ENCODE measurements around the gene PARN. TPM values are rescaled to one million over a fixed set of nuclear protein-coding genes. Genes with fewer than 3 reads are reported as not detected.
A peak's percentile ranks its signal among the peaks of the same experiment; 100 is the strongest.

Gene PARN
- polyA plus RNA-seq, 1 donor: 16.3 TPM

DNA sequence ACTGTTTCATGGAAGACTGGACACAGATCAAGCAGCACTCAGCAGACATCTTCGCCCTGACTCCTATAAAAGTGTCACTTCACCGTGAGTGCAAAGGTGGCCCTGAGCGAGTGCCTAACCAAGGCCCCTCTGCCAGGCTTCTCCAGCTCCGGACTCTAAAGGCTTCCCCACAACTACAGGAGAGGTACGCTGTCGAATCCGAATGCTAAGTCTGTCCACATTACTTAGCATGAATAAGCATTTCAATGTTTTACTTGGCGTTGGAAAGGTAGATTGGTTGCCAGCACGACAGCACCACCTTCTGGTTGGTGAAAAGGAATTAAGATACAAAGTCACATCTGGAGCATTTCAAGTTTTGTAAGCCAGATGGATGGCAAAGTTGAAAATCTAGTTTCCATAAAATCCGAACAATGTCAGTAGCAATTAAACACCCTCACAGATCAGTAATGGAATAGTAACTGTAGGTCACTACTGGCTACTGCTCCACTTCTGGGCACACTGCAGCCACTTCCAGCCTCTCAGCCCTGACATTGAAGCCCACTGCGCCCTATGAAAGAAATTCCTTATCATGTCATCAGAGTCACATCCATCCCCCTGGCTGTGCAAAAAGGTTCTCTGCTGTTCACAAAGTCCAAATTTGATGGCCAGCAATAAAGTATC is 100.9 kb downstream of the PARN start:
- DNase-seq: peak; percentile 88

DNA sequence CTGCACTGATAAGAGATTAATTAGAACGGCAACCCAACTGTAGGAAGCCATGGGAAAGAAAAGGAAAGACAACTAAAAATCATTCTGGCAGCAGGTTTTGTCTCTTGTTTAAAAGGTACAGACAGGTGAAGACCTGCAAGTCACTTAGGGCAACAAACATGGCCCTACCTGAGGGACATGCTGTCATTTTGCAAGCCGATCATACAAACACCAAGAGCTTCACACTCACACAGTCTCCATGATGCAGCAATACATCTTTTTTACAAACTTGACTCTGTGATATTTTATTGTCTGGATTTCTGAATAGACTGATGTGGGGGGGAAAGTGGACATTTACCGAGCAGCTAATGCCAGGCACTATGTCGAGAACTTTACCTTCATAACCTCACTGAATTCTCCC is 101.8 kb downstream of the PARN start:
- no peak for DNase-seq

DNA sequence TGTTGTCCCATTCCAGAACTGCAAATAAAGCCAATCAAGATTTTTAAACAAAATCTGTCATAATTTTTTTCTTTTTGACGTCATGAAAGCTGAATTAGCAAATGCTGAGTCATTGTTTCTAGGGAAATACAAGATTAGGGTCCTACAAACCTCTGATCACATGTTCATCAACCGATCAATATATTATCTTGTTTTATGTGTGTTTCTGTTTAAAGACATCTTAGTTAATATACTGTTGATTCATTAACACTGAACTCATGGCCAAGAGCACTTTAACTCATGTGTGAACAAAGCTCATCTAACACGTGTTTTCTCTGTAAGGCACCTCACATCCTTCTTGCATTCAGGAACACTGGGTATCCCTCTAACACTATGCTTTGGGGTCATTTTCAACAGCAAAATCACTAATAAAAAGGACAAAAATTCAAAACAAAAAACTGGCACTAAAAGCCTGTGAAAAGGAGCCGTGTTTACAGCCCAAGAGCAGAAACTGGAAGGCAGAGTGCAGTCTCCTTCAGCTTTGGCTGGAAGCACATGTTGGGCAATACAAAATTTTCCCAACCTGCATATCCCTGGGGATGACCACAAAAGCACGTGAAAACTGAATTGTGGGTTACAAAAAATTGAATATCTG is 102.5 kb downstream of the PARN start:
- no peak for DNase-seq

DNA sequence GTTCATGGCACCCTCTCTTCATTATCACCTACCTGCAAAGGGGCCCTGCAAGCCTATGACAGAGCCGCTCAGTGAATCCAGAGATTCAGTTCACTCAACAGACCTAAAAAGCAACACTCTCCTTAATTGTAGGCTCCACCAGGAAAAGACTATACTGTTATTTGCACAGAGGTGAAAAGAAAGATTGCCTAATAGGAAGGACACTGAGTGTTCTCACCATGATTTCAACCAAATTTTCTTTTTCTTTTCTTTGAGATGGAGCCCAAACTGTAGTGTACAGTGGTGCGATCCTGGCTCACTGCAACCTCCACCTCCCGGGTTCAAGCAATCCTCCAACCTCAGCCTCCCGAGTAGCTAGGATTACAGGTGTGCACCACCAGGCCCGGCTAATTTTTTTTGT is 104.5 kb downstream of the PARN start:
- no peak for DNase-seq

DNA sequence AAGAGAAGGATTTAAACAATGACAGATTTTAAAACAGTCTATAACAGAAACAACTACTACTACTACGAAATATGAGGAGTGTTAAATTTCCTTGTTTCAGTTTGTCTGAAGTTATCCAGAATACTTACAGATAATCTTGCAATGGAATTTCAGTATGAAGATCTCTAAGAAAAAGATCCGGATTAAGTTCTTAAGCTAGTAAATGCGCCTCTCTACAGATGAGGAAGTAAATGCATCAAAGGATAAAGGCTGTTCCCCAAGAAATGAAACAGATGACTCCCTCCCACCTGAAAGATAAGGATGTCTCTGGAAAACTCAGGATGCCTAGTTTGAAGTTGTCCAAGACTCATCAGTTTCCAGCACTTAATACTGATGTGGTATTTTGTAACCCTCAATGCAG is 105.1 kb downstream of the PARN start:
- no peak for DNase-seq

DNA sequence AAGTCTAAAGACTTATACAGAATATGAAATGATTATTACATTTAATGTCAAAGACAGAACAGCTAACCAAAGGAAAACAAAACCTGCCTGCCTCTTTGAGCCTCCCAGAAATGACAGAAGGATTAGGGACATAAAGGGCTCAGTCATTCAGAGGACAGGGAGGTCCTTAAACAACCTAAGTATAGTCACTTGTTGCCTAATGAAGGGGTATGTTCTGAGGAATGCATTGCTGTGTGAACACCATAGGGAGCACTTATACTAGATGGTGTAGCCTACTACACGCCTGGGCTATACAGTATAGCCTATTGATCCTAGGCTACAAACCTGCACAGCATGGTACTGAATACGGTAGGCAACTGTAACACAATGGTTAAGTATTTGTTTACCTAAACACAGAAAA is 106.4 kb downstream of the PARN start:
- no peak for DNase-seq

DNA sequence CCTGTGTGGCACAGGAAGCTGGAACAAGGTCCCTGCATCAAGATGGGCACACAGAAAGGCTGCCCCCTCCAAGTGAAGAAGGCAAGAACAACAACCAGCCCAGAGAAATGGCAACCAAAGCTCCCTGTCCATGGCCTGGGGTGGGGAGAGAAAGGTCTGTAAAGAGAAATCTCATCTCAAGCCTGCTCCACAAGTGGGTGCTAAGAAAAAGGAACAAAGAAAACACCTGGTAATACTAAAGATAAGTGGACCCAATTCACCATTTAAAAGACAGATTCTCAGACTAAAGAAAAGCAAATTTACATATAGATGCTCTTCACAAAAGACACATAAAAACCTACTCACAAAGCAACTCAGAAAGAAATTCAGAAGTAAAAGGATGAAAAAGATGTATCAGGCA is 107.4 kb downstream of the PARN start:
- no peak for DNase-seq

DNA sequence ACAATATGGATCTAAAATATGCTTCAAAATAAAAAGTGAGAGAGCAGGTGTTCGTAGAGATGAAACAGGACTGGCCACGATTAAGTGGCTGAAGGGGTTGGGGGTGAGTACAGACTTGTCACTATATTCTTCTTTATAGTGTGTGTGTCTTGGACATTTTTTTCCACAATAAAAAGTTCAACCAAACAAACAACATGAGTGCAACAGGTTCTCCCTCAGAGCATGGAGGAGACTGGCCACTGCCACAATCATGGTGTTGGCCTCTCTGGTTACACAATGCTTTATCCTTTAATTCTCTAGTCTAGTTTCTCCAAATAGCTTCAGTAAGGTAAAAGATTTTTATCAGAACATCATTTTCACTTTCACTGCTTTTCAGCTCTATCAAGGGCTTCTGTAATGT is 109.3 kb downstream of the PARN start:
- no peak for DNase-seq

DNA sequence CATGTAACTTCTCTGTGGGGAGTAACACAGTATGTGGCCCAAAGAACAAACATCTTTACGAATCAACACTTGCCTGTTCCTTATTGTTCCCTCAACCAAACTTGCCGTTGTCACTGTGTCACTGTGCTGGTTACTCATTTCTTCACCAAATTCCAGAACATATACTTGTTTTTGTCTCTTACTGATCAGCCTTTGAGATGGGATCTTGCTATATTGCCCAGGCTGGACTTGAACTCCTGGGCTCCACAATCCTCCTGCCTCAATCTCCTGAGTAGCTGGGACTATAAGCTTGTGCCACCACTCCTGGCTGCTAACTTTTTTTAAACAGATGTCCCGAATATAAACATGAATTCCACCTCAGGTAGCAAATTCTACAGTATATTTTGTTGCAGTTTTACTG is 115.1 kb downstream of the PARN start:
- DNase-seq: no peak

DNA sequence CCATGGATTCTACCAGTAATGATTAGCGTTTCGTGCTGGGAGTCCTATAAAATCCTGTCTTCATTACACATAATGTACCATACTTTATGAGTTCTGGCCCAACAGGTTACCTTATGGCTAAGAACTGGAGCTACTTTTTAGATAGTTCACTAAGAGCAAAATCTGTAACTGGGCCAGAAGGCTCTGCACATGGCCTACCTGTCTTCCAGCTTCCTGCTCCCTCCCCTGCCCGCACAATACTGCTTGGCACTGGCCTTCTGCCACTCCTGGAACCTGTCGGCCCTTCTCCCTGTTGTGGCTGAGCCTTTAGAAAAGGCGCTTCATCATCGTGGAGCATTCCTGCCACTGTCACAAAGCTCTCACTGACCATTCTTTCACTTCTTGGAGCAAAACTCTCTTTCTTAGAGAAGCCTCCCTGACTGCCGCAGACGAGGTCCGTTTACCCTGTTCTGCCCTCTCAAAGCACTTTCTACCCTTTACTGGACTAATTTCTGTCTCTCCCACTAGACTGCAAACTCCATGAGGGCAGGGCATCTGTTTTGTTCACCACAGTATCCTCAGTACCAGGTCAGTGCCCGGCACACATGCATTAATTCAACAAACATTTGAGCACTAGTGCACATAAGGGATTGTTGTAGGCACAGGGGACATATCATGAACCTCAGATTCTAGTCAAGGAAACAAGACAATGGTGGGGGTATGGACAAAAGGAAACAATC is 116.5 kb downstream of the PARN start:
- no peak for DNase-seq

DNA sequence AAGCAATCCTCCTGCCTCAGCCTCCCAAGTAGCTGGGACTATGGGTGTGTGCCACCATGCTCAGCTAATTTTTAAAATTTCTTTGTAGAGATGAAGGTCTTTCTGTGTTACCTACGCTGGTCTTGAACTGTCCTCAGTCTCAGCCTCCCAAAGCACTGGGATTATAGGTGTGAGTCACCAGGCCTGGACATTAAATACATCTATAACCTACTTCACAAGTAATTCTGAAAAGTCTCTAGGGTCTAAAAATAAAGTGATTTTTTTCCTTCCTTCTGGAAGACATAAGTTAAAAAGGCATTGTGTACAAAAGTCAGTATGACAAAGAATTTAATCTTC is 118.3 kb downstream of the PARN start:
- DNase-seq: no peak

DNA sequence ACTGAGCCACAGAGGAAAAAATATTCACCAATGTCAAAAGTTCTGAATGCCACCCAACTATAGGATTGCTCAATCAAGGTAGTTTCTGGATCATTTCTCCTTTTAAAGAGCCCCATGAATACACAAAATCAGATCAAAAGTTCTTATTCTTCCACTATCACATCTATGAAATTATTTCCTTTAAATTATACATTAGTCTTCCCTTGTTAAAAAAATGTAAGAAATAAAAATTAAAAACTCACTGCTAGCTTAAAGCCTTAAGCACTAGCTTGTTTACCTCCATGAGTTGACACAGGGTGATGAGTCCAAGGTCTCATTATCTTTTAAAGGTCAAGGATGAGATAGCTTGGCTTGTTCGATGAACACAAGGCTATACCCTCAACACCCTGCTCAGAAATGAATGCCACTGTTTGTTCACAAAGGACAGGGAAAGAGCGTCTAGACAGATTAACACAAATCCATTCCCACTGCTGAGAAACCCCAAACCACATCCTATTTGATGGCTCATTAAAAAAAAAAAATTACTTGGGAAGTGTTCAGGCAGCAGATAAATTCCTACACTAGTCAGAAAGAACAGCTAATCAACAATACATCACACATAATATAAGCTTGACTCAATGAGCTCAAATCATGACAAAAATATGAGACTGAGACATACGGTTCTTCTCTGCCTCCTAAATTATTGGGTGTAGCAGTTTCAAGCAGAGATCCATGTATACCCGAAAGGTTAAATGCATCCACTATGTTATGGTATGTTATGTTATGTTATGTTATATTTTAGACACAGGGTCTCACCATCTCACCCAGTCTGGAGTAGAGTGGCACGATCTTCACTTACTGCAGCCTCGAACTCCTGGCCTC is 118.9 kb downstream of the PARN start:
- DNase-seq: no peak

DNA sequence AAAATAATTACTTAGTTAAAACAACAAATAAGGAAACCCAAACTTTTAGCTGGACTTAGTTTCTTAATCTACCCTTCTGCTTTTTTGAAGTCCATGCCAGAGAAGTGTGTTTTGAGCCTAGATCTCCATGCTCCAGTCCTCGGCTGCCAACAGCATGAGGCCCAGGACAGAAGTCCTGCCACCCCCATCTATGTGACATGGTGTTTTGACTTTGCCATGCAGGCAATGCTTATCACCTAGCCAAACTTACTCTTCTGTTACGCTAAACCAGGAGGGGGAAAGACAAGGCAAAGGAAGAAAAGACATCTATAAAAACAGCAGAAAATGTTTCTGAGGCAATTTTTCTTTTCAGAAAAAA is 119.5 kb downstream of the PARN start:
- no peak for DNase-seq

DNA sequence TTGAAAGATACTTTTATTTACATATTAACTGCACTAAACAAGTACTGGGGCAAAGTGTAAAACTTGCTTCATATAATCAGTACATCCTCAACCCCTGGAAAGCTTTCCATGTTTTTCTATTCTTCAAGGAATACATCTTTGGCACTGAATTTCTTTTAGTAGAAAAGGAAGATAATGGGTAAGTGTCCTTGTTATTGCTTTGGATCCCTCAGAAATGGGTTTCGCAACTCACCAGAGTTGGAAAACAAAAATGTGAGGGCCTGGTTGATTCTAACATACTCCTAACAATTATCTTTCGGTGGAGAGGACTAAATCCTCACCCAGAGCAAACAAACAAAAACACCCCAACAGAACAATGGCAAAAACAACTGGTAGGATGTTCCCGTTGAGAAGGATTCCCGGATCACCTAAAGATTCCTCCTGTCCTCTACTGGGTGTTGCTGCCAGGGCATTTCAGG is 120.4 kb downstream of the PARN start:
- DNase-seq: no peak

DNA sequence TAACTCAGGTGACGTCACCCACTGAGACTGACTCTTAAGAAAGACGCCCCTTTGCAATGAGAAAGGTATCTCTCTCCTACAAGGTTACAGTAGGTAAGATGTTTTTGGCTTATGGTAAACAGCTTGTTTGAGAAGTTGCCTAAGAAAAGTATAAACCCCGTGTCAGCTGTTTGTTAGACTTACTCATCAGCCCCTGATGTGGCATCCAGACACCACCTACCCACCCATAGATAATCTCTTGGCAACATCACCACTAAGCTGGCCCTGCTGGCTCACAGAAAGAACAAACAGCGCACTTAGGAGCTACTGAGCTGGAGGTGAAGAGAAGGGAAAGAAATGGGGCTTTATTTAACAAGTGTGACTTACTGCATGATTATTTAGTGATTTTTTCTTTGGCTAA is 121.0 kb downstream of the PARN start:
- DNase-seq: no peak

DNA sequence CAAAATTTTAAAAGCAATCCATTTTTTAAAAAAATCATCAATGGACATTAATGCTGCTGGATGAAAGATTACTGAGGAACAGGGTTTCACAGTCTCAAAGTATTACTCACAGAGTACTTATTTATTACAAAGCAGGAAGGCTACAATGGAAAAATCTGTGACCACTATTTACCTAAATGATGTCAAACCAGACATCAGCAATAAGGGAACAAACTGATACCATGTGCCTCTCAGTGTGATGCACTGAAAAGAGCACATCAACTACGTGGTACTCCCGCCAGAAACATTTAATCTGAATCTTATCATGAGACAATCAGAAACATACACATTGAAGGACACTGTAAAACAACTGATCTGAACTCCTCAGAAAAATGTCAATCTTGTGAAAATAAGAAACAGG is 124.2 kb downstream of the PARN start:
- no peak for DNase-seq

DNA sequence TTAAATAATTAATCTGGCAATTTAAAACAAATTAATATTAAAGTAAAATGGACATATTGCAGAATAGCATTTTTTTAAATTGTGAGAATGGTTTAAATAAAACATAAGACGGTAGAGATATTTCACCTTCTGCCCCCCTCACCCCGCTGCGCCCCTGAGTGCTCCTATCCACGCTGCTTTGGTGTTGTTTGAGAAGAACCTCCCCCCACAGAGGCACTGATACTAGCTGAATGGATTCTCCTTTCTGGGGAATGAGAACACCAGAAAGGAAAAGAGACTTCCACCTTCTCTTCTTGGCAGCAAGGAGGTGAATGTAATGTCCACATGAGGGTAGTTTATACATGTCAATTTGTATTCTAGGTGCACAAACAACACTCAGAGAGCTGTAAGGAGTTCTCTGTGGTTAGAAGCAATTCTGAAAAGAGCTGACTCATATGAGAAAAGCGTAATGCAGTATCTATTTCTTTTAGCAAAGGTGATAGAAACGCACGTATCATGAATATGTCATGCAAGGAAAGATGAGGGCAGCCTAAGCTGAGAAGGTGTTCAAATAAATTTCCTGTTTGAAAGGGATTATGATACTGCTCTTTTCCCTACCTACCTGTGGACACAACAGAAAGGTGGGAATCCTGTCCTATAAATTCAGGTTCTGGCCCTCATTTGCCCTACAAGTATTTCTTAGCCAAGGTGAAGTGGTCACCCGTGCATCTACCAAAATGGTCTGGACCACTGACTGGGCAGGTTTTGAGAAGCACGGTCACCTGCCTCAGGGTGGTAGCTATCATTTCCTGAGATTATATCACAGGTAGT is 126.9 kb downstream of the PARN start:
- no peak for DNase-seq

DNA sequence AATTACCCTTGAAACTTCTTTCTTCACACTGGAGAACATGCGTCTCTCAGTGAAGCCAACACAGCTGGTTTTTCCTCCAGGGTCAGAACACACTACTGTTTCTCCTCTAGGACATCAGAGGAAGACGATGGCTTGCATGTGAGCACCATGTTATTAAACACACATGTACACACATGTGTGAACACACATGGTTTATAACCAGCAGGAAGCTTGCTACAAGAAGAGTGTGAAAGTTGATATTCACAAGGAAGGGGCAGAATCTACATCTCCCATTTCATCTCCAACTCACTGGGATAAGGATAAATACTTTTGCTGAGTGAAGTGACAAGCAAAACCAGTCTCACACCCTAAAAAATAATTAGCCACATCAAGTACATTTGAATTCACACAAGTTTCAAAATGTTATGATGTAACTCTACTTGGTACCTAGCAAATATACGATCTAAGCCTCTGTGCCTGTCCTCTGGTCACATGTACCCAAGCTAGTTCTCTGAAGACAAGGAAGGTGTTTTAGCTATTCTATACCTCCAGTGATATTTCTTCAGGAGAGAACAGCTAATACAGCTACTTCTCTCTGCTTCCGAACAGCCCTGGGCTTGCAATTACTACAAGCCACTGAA is 127.7 kb downstream of the PARN start:
- no peak for DNase-seq

DNA sequence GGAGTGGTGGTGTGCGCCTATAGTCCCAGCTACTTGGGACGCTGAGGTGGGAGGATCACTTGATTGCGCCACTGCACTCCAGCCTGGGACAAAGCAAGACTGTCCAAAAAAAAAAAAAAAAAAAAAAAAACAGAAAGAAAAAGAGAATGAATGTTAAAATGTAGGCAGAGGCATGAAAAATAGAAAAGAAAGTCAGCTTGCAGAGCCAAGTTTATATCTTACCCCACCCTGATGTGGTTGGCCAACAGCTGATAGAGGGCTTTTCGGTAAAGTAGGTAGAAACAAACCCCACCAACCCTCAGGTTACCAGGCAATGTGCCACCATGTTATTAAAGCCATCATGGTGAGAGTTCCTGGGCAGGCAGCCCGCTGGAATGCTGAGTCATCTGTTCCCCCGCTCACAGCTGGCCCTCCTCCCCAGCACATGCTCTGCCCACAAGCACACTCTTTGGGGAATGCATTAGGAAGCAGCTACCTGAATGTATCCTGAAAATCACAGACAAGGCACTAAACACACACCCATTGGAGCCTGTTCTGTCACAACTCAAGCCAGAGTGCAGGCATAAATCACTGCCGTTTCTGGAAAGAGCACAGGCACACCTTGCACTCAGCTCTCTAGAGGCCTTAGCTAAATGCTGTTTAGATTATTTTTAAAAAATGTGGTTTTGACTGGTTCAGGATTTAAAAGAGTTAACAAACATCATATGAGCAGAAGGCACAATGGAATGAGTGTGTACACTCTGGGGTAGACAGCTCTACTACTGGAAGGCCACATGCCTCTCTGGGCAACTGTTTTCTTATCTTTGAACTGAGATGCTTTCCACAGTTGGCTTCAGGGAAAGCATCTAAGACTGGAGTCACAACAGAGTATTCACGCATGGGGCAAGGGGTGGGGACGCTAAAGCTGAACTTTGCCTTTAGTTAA is 128.5 kb downstream of the PARN start:
- DNase-seq: peak; percentile 82

DNA sequence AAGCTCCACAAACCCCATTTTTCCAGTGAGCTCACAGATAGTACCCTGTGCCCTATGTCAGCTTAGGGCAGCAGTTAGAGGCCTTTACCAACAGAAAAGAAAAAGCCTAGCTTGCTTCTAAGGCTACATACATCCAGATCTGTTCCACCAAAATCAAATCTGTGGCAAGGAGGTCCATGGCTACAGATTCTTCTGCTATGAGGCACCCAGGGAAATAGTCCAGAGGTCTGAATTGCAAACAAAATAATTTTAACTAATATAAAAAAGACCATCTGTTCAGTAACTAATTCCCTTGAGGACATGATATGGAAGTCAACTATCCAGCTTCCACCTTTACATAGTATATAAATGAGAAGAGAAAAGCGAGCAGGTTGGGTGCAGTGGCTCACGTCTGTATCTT is 129.3 kb downstream of the PARN start:
- no peak for DNase-seq

DNA sequence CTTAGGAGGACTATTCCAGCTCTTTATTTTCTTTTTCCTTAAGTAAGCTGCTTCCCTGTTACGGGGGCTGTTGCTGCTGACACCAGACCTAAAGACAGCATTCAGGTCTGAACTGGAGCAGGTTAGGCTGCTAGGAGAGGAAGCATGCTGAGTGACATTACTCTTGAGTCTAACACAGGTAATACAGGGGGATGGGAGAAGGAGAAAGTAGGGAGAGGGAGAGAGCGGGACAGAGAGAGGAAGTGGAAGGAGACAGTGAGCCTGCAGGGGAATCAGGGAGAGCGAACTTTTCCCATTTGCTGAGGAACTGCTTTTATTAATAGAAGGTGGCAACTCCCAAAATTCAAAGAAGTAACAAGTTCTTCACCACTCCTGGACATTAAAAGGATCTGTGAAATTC is 130.9 kb downstream of the PARN start:
- DNase-seq: no peak
